ENCODE results near the gene RABL6.

Gene RABL6

DNA sequence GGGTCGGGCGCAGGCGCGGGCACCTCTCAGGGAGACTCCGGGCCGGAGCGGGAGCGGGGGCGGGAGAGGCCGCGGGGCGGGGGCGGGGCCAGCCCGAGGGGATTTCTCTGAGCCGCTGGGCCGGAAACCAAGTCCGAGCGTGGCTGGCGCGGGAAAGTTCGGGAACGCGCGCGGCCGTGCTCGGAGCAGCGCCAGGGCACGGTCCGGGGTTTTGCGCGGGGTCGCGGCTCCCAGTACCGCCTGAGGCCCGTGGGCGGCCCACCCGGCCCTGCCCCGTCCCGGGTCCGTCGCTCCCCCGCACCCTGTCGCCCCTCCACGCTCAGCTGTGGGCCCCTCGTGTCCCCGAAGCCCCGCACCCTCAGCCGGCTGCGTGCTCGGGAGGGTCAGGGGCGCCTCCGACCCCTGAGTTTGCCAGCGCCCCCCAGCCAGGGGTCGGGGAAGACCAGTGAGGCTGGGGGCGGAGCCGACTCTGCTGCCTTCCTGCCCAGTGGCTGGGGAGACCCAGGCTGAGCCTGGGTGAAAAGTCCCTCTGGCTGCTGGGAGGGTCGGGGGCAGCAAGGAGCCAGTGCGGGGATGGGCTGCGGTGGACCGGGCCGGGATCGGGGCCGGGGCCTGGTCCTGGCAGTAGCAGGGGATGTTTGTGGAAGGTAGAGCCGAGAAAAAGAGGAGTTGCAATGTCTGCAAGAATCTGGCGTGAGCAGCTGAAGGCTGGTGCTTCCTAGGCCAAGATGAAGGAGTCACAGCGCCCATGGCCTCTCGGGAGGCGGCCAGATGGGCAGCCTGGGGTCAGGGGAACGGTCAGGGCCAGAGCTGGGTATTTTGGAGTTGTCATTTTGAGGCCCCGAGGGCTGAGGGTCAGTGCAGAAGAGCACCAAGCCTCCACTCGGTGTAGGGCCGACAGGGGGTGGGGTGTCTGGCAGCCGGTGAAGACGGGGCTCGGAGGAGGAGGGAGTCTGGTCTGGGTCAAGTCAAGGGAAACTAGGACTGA, 79.2 kb downstream of the RABL6 start (continued):
- TF ChIP-seq ZNF175 (tag by site-specific recombination; IDR thresholded peaks at IDR 0.05) (no peak), ZNF701 (tag by site-specific recombination; IDR thresholded peaks at IDR 0.05) (no peak), REPIN1 (tag by site-specific recombination; IDR thresholded peaks at IDR 0.05; ENCODE audit: low read depth) (no peak), ZNF202 (tag by site-specific recombination; IDR thresholded peaks at IDR 0.05; ENCODE audit: borderline replicate concordance) (no peak), ZNF830 (tag by site-specific recombination; IDR thresholded peaks at IDR 0.05; ENCODE audit: low read depth) (no peak), SP7 (tag by site-specific recombination; IDR thresholded peaks at IDR 0.05) (no peak), ZNF10 (tag by site-specific recombination; IDR thresholded peaks at IDR 0.05) (no peak), ZNF214 (tag by site-specific recombination; IDR thresholded peaks at IDR 0.05; ENCODE audit: borderline replicate concordance) (no peak), ZBTB20 (tag by site-specific recombination; IDR thresholded peaks at IDR 0.05) (0 out of 2 replicates have a peak, but pooled peaks have one; percentile 34), ZNF514 (tag by site-specific recombination; IDR thresholded peaks at IDR 0.05) (no peak), ZNF140 (tag by site-specific recombination; IDR thresholded peaks at IDR 0.05) (no peak), ZNF354C (tag by site-specific recombination; IDR thresholded peaks at IDR 0.05; ENCODE audit: borderline replicate concordance, low read depth) (no peak), ZNF791 (tag by site-specific recombination; IDR thresholded peaks at IDR 0.05) (no peak)
- TF ChIP-seq, protein P1, sequence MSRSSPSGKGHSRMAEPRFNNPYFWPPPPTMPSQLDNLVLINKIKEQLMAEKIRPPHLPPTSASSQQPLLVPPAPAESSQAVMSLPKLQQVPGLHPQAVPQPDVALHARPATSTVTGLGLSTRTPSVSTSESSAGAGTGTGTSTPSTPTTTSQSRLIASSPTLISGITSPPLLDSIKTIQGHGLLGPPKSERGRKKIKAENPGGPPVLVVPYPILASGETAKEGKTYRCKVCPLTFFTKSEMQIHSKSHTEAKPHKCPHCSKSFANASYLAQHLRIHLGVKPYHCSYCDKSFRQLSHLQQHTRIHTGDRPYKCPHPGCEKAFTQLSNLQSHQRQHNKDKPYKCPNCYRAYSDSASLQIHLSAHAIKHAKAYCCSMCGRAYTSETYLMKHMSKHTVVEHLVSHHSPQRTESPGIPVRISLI (tag by site-specific recombination; IDR thresholded peaks at IDR 0.05), result no peak
- TF ChIP-seq, protein P2, sequence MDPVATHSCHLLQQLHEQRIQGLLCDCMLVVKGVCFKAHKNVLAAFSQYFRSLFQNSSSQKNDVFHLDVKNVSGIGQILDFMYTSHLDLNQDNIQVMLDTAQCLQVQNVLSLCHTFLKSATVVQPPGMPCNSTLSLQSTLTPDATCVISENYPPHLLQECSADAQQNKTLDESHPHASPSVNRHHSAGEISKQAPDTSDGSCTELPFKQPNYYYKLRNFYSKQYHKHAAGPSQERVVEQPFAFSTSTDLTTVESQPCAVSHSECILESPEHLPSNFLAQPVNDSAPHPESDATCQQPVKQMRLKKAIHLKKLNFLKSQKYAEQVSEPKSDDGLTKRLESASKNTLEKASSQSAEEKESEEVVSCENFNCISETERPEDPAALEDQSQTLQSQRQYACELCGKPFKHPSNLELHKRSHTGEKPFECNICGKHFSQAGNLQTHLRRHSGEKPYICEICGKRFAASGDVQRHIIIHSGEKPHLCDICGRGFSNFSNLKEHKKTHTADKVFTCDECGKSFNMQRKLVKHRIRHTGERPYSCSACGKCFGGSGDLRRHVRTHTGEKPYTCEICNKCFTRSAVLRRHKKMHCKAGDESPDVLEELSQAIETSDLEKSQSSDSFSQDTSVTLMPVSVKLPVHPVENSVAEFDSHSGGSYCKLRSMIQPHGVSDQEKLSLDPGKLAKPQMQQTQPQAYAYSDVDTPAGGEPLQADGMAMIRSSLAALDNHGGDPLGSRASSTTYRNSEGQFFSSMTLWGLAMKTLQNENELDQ (tag by site-specific recombination; IDR thresholded peaks at IDR 0.05; ENCODE audit: low read depth), result no peak
- TF ChIP-seq, protein P3, sequence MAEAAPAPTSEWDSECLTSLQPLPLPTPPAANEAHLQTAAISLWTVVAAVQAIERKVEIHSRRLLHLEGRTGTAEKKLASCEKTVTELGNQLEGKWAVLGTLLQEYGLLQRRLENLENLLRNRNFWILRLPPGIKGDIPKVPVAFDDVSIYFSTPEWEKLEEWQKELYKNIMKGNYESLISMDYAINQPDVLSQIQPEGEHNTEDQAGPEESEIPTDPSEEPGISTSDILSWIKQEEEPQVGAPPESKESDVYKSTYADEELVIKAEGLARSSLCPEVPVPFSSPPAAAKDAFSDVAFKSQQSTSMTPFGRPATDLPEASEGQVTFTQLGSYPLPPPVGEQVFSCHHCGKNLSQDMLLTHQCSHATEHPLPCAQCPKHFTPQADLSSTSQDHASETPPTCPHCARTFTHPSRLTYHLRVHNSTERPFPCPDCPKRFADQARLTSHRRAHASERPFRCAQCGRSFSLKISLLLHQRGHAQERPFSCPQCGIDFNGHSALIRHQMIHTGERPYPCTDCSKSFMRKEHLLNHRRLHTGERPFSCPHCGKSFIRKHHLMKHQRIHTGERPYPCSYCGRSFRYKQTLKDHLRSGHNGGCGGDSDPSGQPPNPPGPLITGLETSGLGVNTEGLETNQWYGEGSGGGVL (tag by site-specific recombination; IDR thresholded peaks at IDR 0.05), result no peak
- TF ChIP-seq, protein P4, sequence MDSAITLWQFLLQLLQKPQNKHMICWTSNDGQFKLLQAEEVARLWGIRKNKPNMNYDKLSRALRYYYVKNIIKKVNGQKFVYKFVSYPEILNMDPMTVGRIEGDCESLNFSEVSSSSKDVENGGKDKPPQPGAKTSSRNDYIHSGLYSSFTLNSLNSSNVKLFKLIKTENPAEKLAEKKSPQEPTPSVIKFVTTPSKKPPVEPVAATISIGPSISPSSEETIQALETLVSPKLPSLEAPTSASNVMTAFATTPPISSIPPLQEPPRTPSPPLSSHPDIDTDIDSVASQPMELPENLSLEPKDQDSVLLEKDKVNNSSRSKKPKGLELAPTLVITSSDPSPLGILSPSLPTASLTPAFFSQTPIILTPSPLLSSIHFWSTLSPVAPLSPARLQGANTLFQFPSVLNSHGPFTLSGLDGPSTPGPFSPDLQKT (IDR thresholded peaks at IDR 0.05; ENCODE audit: borderline replicate concordance, low read depth, low read length), result no peak
- TF ChIP-seq, protein P5, sequence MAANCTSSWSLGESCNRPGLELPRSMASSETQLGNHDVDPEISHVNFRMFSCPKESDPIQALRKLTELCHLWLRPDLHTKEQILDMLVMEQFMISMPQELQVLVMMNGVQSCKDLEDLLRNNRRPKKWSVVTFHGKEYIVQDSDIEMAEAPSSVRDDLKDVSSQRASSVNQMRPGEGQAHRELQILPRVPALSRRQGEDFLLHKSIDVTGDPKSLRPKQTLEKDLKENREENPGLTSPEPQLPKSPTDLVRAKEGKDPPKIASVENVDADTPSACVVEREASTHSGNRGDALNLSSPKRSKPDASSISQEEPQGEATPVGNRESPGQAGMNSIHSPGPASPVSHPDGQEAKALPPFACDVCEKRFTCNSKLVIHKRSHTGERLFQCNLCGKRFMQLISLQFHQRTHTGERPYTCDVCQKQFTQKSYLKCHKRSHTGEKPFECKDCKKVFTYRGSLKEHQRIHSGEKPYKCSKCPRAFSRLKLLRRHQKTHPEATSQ (tag by site-specific recombination; IDR thresholded peaks at IDR 0.05), result no peak
- TF ChIP-seq, protein P6, sequence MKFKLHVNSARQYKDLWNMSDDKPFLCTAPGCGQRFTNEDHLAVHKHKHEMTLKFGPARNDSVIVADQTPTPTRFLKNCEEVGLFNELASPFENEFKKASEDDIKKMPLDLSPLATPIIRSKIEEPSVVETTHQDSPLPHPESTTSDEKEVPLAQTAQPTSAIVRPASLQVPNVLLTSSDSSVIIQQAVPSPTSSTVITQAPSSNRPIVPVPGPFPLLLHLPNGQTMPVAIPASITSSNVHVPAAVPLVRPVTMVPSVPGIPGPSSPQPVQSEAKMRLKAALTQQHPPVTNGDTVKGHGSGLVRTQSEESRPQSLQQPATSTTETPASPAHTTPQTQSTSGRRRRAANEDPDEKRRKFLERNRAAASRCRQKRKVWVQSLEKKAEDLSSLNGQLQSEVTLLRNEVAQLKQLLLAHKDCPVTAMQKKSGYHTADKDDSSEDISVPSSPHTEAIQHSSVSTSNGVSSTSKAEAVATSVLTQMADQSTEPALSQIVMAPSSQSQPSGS (tag by site-specific recombination; IDR thresholded peaks at IDR 0.05; ENCODE audit: low read depth), result no peak
- TF ChIP-seq, protein P7, sequence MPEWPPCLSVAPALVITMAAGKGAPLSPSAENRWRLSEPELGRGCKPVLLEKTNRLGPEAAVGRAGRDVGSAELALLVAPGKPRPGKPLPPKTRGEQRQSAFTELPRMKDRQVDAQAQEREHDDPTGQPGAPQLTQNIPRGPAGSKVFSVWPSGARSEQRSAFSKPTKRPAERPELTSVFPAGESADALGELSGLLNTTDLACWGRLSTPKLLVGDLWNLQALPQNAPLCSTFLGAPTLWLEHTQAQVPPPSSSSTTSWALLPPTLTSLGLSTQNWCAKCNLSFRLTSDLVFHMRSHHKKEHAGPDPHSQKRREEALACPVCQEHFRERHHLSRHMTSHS (tag by site-specific recombination; IDR thresholded peaks at IDR 0.05), result no peak
- TF ChIP-seq, protein P8, sequence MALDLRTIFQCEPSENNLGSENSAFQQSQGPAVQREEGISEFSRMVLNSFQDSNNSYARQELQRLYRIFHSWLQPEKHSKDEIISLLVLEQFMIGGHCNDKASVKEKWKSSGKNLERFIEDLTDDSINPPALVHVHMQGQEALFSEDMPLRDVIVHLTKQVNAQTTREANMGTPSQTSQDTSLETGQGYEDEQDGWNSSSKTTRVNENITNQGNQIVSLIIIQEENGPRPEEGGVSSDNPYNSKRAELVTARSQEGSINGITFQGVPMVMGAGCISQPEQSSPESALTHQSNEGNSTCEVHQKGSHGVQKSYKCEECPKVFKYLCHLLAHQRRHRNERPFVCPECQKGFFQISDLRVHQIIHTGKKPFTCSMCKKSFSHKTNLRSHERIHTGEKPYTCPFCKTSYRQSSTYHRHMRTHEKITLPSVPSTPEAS (tag by site-specific recombination; IDR thresholded peaks at IDR 0.05), result no peak
